BLaER1 (cell line): ENCODE results near the gene SLC29A1.
A peak's percentile ranks its signal among the peaks of the same experiment; 100 is the strongest.
"Not testable (repeated sequence)": the region's sequence is repeated elsewhere in the genome, so short reads cannot be mapped to it uniquely, and the experiment has no call there.

Experiments used
- H3K27ac ChIP-seq: shearing (Covaris generic); formaldehyde crosslinking; 2 replicates; pipeline ENCODE4 v1.8.1; 2022
- H3K27me3 ChIP-seq: shearing (Covaris generic); formaldehyde crosslinking; 2 replicates; pipeline ENCODE4 v1.8.1; 2022
- H3K36me3 ChIP-seq: shearing (Covaris generic); formaldehyde crosslinking; 2 replicates; pipeline ENCODE4 v1.8.1; 2022
- H3K4me1 ChIP-seq: shearing (Covaris generic); formaldehyde crosslinking; 2 replicates; pipeline ENCODE4 v1.8.1; 2022
- H3K4me2 ChIP-seq: shearing (Covaris generic); formaldehyde crosslinking; 2 replicates; pipeline ENCODE4 v1.8.1; 2022
- H3K4me3 ChIP-seq: shearing (Covaris generic); formaldehyde crosslinking; 2 replicates; pipeline ENCODE4 v1.8.1; 2022
- H3K9ac ChIP-seq: shearing (Covaris generic); formaldehyde crosslinking; 2 replicates; pipeline ENCODE4 v1.8.1; 2022
- H3K9me3 ChIP-seq: shearing (Covaris generic); formaldehyde crosslinking; 2 replicates; pipeline ENCODE4 v1.8.1; 2022
- H4K20me1 ChIP-seq: shearing (Covaris generic); formaldehyde crosslinking; 2 replicates; pipeline ENCODE4 v1.8.1; 2022
- Cebpa-rat ChIP-seq: shearing (Covaris generic); IDR thresholded peaks from 2 replicates; pipeline ENCODE4 v1.8.1; 2022

SLC29A1 gene

DNA sequence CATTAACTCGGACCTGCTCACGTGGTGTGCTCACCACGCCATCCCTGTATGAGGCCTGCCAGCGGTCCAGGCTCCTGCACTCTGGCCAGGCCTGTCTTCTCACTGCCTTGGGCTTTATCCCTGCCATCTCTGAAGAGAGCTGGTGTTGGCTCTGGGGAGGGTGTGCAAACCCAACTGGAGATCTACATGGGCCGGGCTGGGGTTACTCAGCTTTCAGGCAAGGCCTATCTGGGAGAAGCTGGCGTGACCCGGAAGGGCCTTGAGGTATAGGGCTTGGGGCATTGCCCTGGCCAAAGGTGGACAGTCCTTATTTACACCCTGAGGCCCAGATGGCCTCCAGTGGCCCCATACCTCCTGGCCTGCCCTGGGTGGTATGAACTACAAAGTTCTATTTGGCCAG lies 5.0 kb downstream of the SLC29A1 start:
- no peaks in the 10 kb centered on the region for H3K9me3 ChIP-seq
- H4K20me1 ChIP-seq: peaks cover 45% of the 10 kb centered on the region
- no peak overlapping the region for H3K9ac ChIP-seq
- H3K36me3 ChIP-seq: peaks cover 63% of the 10 kb centered on the region
- no peak overlapping the region for H3K4me3 ChIP-seq
- H3K27ac ChIP-seq: no peak overlapping the region
- peaks cover 46% of the 10 kb centered on the region for H3K4me1 ChIP-seq
- H3K4me2 ChIP-seq: no peak overlapping the region
- no peaks in the 10 kb centered on the region for H3K27me3 ChIP-seq
- no peak for TF ChIP-seq Cebpa-rat

DNA sequence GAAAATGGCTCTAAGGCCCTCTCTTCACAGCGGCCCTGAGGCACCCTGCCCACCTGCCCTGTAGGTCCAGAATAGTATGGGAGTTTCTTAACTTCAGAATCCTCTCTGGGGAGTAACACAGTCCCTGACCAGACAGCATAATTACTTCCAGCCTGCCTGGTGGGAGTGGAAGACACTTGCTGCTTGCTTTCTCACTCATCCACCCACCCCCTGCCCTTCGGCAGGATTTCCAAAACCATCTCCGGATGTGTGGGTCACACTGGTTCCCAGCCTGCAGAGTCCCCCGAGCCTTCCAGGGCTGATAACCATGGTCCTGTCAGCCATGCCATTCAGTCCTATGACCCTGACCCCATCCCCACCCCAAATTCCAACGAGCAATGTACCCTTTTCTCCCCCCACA lies 5.4 kb downstream of the SLC29A1 start:
- Histone ChIP-seq H3K9ac (no peak overlapping the region), H3K27me3 (no peaks in the 10 kb centered on the region), H3K4me2 (no peak overlapping the region), H3K36me3 (peaks cover 67% of the 10 kb centered on the region), H4K20me1 (peaks cover 45% of the 10 kb centered on the region), H3K27ac (no peak overlapping the region), H3K4me3 (no peak overlapping the region), H3K9me3 (no peaks in the 10 kb centered on the region), H3K4me1 (peaks cover 50% of the 10 kb centered on the region)
- no peak for TF ChIP-seq Cebpa-rat

DNA sequence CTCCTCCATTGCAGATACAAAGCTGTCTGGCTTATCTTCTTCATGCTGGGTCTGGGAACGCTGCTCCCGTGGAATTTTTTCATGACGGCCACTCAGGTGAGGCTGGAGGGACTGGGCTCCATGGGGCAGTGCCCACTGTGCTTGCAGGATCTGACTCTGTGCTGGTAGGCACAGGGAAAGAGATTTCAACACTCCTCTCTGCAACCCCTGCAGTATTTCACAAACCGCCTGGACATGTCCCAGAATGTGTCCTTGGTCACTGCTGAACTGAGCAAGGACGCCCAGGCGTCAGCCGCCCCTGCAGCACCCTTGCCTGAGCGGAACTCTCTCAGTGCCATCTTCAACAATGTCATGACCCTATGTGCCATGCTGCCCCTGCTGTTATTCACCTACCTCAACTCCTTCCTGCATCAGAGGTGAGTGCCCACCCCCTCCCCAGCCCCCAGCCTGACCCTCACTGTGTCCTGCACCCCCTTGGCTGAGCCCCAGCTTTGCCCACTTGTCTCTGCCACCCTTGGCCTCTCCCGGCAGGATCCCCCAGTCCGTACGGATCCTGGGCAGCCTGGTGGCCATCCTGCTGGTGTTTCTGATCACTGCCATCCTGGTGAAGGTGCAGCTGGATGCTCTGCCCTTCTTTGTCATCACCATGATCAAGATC lies 6.1 kb downstream of the SLC29A1 start:
- Histone ChIP-seq H3K36me3 (peaks cover 67% of the 10 kb centered on the region), H3K27ac (no peak overlapping the region), H3K4me2 (no peak overlapping the region), H3K27me3 (no peaks in the 10 kb centered on the region), H4K20me1 (peaks cover 43% of the 10 kb centered on the region), H3K9me3 (no peaks in the 10 kb centered on the region), H3K4me3 (no peak overlapping the region), H3K4me1 (peaks cover 52% of the 10 kb centered on the region), H3K9ac (no peak overlapping the region)
- no peak for TF ChIP-seq Cebpa-rat

DNA sequence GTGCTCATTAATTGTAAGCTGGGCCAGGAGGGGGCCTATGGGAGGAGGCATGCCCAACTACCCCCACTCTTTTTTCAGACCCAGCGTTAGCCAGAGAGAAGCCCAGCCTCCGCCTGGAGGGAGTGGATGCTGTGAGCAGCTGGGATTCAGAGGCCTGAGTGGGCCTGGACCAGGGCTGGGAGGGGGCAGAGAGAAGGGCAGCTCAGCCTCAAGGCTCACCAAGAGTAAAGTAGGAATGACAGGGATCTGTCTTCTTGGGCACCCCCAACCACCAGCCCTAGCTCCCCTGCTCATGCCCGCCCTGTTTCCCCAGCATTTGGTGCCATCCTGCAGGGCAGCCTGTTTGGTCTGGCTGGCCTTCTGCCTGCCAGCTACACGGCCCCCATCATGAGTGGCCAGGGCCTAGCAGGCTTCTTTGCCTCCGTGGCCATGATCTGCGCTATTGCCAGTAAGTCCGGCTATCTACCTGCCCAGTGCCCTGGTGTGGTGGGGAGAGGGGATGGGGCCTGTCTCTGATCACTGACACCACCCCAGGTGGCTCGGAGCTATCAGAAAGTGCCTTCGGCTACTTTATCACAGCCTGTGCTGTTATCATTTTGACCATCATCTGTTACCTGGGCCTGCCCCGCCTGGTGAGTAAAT lies 6.8 kb downstream of the SLC29A1 start:
- no peaks in the 10 kb centered on the region for H3K9me3 ChIP-seq
- no peak for TF ChIP-seq Cebpa-rat
- H3K4me1 ChIP-seq: peaks cover 52% of the 10 kb centered on the region
- H4K20me1 ChIP-seq: peaks cover 36% of the 10 kb centered on the region
- no peak overlapping the region for H3K4me2 ChIP-seq
- no peak overlapping the region for H3K9ac ChIP-seq
- H3K4me3 ChIP-seq: no peak overlapping the region
- H3K36me3 ChIP-seq: peaks cover 67% of the 10 kb centered on the region
- no peak overlapping the region for H3K27ac ChIP-seq
- no peaks in the 10 kb centered on the region for H3K27me3 ChIP-seq

DNA sequence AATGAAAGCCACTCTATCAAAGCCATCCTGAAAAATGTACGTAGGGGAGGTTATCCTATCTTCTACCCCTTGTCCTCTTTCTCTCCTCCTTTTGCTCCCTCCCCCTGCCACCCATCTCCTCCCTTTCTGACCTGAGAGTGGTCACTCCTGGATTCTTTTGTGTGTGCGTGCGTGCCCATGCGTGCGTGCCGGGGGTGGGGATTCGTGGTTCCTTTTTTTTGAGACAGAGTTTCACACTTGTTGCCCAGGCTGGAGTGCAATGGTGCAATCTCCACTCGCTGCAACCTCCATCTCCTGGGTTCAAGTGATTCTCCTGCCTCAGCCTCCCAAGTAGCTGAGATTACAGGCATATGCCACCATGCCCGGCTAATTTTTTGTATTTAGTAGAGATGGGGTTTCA lies 8.0 kb downstream of the SLC29A1 start:
- H4K20me1 ChIP-seq: peaks cover 24% of the 10 kb centered on the region
- H3K9ac ChIP-seq, H3K4me2 ChIP-seq, H3K27ac ChIP-seq, H3K4me3 ChIP-seq, H3K9me3 ChIP-seq, H3K27me3 ChIP-seq: not testable (repeated sequence)
- H3K4me1 ChIP-seq: peaks cover 40% of the 10 kb centered on the region
- H3K36me3 ChIP-seq: peaks cover 67% of the 10 kb centered on the region

DNA sequence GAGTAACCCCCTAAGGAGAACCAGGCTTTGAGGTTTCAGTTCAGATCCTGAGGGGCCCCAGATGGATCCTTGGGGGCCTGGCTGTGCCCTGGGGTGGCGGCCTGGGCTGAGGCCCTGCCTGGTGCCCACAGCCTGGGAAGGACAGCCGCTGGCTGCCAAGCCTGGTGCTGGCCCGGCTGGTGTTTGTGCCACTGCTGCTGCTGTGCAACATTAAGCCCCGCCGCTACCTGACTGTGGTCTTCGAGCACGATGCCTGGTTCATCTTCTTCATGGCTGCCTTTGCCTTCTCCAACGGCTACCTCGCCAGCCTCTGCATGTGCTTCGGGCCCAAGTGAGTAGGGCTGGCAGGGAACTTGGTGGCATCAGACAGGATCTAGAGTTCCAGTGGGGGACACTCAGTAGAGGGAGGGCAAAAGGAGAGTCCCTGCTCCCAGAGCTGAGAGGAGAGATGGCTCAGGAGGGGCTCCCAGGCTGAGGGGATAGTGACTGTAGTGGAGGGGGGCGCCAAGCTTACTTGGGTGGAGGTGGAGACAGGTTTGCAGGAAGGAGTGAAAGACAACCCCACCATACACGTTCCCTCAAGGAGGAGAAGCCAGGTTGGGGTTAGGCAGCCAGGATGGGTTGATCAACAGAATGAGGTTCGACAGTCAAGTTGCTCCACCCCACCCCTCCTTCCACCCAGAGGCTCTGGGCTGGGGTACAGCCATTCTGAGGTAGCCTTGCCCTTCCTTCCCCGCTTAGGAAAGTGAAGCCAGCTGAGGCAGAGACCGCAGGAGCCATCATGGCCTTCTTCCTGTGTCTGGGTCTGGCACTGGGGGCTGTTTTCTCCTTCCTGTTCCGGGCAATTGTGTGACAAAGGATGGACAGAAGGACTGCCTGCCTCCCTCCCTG lies 9.5 kb downstream of the SLC29A1 start:
- no peaks in the 10 kb centered on the region for H3K9me3 ChIP-seq
- H4K20me1 ChIP-seq: peaks cover 9% of the 10 kb centered on the region
- H3K4me2 ChIP-seq: peak overlapping the region; percentile 43
- peaks cover 38% of the 10 kb centered on the region for H3K4me1 ChIP-seq
- H3K4me3 ChIP-seq: no peak overlapping the region
- H3K36me3 ChIP-seq: peaks cover 60% of the 10 kb centered on the region
- no peak for TF ChIP-seq Cebpa-rat
- H3K9ac ChIP-seq: peak overlapping the region; percentile 53; the same call in 1 of the 2 replicates
- H3K27me3 ChIP-seq: no peaks in the 10 kb centered on the region
- peak overlapping the region; percentile 71 for H3K27ac ChIP-seq

DNA sequence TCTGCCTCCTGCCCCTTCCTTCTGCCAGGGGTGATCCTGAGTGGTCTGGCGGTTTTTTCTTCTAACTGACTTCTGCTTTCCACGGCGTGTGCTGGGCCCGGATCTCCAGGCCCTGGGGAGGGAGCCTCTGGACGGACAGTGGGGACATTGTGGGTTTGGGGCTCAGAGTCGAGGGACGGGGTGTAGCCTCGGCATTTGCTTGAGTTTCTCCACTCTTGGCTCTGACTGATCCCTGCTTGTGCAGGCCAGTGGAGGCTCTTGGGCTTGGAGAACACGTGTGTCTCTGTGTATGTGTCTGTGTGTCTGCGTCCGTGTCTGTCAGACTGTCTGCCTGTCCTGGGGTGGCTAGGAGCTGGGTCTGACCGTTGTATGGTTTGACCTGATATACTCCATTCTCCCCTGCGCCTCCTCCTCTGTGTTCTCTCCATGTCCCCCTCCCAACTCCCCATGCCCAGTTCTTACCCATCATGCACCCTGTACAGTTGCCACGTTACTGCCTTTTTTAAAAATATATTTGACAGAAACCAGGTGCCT lies 10.2 kb downstream of the SLC29A1 start:
- H3K4me3 ChIP-seq: no peak overlapping the region
- H3K9me3 ChIP-seq: no peaks in the 10 kb centered on the region
- peaks cover 43% of the 10 kb centered on the region for H3K4me1 ChIP-seq
- H3K27ac ChIP-seq: peak overlapping the region; percentile 71
- H3K36me3 ChIP-seq: peaks cover 52% of the 10 kb centered on the region
- H3K9ac ChIP-seq: peak overlapping the region; percentile 53; the same call in 1 of the 2 replicates
- TF ChIP-seq Cebpa-rat: no peak
- H3K27me3 ChIP-seq: no peaks in the 10 kb centered on the region
- H3K4me2 ChIP-seq: peak overlapping the region; percentile 43
- peaks cover 1% of the 10 kb centered on the region; the same call in 1 of the 2 replicates for H4K20me1 ChIP-seq

DNA sequence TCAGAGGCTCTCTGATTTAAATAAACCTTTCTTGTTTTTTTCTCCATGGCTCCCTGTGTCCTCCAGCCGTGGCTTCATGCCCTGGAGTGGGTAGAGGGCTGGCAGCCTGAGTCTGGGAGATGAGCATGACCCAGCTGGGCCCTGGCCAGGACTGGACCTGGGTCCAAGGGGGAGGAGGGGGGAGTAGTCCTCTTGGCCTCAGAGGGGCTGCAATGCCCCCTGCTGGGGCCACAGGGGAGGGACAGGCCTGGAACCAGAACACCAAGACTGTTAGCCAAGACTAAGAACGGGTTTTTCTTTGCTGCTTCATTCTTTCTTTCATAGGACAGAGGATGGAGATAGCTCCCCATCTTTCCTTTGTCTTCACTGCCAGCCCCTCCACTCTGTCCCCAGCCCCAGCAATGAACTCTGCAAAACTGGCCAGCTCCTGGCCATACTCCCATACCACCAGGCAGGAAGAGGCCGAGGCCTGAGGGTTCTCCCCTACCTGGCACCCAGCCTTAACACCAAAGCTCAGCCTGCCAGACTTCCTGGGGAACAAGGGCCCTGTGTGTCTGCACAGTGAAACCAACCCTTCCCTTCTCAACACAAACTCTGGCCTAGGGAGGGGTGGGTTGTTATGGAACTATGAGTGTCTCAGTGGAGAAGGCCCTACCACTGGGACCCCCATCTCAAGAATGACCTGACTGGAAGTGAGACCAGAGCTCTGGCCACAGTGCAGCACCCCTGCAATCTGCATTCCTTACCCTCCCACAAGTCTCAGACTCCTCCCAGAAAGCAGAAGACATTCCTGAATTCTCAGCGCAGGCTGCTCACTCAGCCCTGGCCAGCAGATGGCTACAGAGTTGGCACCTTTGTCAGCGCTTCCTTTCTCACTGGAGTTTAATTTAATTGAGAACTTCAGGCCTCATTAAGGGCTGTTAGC lies 11.0 kb downstream of the SLC29A1 start:
- Histone ChIP-seq H3K27me3 (no peaks in the 10 kb centered on the region), H4K20me1 (no peaks in the 10 kb centered on the region), H3K27ac (peak overlapping the region; percentile 71), H3K4me1 (peaks cover 43% of the 10 kb centered on the region), H3K4me3 (no peak overlapping the region), H3K36me3 (peaks cover 45% of the 10 kb centered on the region), H3K9ac (no peak overlapping the region), H3K9me3 (no peaks in the 10 kb centered on the region), H3K4me2 (peak overlapping the region; percentile 43; the same call in 1 of the 2 replicates)
- no peak for TF ChIP-seq Cebpa-rat

DNA sequence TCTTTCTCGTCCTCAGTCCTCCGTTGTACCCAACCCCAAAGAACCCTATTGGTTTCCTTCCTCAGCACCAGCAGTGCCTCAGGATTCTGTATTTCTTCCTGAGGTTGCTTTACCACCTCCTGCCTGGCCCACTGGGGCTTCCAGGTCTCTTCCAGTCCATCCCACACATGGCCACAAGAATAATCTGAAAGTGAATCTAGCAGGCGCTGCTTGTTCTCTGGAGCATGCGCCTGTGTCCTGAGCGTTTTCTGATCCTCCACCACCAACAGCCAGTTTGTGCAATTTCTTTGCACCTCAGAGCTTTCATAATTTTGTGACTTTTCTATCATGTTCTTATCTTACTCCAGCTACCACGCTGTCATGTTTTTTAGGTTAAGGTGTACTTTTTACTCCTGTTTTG lies 11.9 kb downstream of the SLC29A1 start:
- Histone ChIP-seq H3K4me1 (peaks cover 43% of the 10 kb centered on the region), H3K36me3 (peaks cover 36% of the 10 kb centered on the region), H3K4me2 (no peak overlapping the region), H3K9ac (no peak overlapping the region), H4K20me1 (no peaks in the 10 kb centered on the region), H3K27ac (no peak overlapping the region), H3K4me3 (no peak overlapping the region), H3K9me3 (no peaks in the 10 kb centered on the region), H3K27me3 (no peaks in the 10 kb centered on the region)
- TF ChIP-seq Cebpa-rat: no peak
